NK-92 (cell line): ENCODE data around the gene MGAT4B.
"Not testable (repeated sequence)": the region's sequence is repeated elsewhere in the genome, so short reads cannot be mapped to it uniquely, and the experiment has no call there.

ENCODE experiments used
- DNase-seq: peaks from one replicate; lab custom pipeline; 2025; ENCODE audit not compliant: unreplicated experiment; lab: John Stamatoyannopoulos, UW

MGAT4B gene

GRCh38 chr5:179795863-179796833 is 10.5 kb downstream of the MGAT4B start:
- no peak for DNase-seq

- no peak for DNase-seq
Observed at GRCh38 chr5:179795049-179795862, 11.4 kb downstream of the MGAT4B start.

DNA sequence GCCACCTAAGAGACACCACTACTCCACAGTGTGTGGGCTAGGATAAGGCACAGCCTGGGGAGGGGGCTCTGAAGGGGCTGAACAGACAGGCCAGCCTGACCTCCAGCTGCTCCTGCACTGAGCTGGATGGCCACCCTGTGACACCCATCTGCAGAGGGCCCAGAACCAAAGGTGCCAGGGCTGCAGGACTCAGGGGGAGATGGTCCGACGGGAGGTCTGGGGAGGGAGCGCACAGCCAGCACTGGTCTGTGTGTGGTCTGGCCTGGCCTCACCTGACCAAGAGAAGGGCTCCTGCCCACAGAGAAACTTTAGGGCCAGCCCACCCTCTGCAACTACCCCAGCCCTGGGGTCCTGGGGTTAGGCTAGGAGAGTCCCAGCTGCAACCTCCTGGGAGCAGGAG is 12.1 kb downstream of the MGAT4B start:
- no peak for DNase-seq

DNA sequence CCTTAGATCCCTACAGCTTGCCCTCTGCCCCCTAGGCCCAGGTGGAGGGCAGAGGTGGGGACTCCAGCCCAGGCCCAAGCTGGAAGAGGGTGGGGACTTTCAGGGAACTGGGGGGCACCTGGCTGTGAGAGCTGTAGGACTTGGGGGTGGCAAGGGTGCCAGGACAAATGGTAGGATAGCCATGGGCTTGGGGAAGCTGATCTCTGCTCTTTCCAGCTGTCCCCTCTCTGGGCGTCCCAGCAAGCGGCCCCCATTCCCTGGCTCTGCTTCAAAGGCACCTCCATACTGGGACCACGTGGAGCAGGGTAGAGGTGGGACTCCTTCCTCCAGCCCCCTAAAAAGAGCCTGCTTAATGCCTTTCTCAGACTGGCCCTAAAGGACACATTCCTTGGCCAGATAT is 12.5 kb downstream of the MGAT4B start:
- no peak for DNase-seq

DNA sequence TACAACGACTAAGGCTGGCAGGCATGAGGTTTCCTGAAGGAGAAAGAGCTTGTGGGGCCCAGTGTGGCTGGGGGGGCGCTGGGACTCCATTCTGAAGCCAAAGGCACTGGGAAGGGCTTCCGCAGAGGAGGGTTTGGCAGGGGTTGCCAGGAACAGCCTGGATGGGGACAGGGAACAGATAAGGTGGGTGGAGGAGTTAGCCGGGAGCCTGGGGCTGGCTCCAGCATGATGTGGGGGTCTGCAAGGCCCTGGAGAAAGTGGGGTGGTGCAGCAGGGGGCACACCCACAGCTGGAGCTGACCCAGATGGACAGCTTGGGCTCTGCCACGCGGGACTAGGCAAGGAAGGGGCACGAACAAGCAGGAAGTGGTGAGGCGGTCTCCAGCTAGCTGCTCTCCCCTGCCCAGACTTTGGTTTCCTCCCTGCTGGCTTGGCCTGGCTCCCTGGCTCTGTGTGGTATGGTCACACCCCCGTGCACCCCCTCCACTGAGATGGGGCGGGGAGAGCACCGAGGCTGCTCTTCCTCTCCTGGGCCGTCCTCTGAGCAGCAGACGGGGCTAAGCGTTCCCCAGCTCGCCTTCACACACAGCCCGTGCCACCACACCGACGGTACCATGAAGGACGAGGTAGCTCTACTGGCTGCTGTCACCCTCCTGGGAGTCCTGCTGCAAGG is 13.1 kb downstream of the MGAT4B start, which contains the start of gene LTC4S:
TSS of gene LTC4S (plus strand) at position 519 of the 672 bp plus-strand sequence. CDS start at position 614, 95 bp downstream.
- DNase-seq: no peak

GRCh38 chr5:179792612-179793467 is 13.8 kb downstream of the MGAT4B start:
- no peak for DNase-seq

DNA sequence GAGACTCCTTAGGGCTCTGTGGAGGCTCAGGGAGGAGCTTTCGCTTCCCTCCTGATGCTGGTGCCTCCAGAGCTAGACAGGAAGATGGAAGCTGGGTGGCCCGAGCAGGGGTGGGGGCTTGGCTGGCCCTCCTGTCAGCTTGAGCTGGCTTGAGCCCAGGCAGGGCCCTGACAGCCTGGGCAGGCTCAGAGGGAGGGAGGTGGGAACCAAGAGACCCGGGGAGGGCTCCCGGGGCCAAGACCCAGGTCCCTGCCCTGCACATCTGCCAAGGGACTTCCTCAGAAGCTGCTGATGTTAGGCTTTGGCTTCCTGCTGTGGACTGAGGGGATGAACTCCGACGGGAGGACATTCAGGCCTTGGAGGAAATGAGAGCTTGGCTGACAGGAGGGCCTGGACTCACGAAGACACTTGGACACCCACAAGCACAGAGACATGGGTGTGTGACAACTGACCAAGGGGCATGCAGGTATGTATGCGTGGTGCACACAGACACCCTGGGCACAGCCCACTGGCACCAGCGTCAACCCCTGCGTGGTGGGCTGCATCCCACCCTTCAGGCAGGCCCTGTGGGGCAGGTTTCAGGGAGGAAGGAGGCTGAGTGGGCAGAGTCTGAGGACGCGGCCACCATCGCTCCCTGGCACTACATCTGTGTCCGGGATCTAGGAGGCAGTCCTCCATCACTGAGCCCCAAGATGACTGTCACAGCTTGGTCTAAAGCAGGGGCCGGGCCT is 14.6 kb downstream of the MGAT4B start:
- no peak for DNase-seq

DNA sequence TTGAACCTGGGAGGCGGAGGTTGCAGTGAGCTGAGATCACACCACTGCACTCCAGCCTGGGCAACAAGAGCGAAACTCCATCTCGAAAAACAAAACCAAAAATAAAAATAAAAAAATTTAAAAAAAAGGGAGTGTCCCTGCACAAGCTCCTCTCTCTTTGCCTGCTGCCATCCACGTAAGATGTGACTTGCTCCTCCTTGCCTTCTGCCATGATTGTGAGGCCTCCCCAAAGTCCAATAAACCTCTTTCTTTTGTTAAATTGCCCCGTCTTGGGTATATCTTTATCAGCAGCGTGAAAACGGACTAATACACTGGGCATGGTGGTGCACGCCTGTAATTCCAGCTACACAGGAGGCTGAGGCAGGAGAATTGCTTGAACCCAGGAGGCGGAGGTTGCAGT is 17.4 kb downstream of the MGAT4B start:
- not testable (repeated sequence) for DNase-seq

- DNase-seq: no peak
Observed at GRCh38 chr5:179788193-179788854, 18.3 kb downstream of the MGAT4B start.

- no peak for DNase-seq
Observed at GRCh38 chr5:179786861-179787260, 19.8 kb downstream of the MGAT4B start.

- no peak for DNase-seq
Observed at GRCh38 chr5:179783128-179783527, 23.5 kb downstream of the MGAT4B start.

- no peak for DNase-seq
Observed at GRCh38 chr5:179781846-179782245, 24.8 kb downstream of the MGAT4B start.

DNA sequence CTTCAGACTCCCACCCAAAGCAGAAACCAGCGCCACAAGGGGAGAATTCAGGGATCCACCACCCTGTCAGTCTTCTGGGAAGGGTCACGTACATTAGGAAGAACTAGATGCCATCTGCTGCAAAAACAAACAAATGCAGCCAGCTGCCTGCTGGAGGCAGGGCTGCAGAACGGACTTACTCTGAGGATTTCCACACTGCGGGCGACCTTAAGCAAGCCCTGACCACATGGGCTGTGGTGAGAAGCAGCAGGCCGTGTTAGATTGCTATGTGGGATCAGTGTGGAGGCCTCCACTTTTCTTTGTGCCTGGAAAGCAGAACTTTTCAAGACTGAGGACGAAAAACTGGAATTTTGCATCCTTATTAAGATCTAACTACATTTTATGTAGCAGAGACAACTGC is 26.3 kb downstream of the MGAT4B start:
- DNase-seq: no peak

GRCh38 chr5:179779826-179780225 is 26.8 kb downstream of the MGAT4B start:
- DNase-seq: no peak

- DNase-seq: no peak
Observed at GRCh38 chr5:179778591-179778990, 28.1 kb downstream of the MGAT4B start.

DNA sequence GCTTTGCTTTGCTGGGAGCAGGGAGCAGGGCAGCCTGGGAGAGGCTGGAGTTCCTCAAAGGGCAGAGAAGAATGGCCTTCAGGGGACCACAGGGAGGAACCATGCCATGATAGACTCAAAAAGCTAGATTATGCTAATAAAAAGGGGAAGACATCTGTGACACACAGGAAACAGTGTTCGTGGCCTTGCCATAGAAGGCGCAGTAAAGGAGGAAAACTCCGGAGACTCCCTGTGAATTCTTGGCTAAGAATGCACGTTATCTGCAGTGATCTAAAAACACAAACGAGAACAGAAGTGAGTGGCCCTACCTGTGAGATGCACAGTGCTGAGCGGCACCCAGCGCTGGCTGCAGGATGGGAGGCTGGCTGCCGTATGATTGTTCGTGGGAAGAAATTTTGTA is 28.8 kb downstream of the MGAT4B start:
- no peak for DNase-seq

GRCh38 chr5:179777456-179777855 is 29.2 kb downstream of the MGAT4B start:
- DNase-seq: no peak

DNA sequence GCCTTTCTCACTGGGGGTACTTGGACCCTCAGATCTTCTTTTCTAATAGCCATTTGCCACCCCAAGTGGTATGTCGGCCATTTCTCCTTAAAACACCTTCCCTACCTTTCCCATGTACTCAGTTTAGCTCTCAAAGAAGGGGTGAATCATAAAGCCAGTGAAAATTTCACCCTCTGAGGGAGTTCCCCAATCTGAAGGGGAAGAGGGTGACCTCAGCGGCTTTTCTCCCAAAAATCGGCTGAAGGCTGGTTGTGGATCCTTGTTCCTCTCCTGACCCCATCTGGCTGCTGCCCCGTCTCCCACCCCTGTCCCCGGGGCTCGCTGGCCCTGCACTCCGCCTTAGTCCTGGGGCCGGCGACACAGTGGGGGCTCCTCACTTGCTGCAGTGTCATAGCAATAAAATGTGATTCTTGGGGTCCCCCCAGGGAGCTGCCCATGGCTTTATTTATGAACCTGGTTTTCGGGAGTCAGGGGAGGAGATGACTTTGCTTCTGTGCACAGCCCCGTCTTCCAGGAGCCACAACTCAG is 30.2 kb downstream of the MGAT4B start:
- no peak for DNase-seq

DNA sequence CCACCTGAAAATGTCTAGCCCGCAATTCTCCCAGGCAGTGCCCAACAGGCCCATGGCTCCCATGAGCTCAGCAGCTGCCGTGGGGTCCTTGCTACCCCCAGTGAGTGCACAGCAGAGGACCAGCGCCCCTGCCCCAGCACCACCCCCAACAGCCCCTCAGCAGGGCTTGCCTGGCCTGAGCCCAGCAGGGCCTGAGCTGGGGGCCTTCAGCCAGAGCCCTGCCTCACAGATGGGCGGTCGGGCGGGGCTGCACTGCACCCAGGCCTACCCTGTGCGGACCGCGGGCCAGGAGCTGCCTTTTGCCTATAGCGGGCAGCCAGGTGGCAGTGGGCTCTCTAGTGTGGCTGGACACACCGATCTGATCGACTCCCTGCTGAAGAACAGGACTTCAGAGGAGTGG is 32.2 kb downstream of the MGAT4B start:
- DNase-seq: no peak
